ENCODE results near the gene RABL6.

Gene RABL6

GRCh38 chr9:136854842-136855460 is 47.2 kb downstream of the RABL6 start:
- no peak for ATAC-seq
- TF ChIP-seq ZFP30 (CRISPR knock-in tag; IDR thresholded peaks at IDR 0.05) (no peak), CSRNP3 (CRISPR knock-in tag; IDR thresholded peaks at IDR 0.05) (no peak), ZNF70 (CRISPR knock-in tag; IDR thresholded peaks at IDR 0.05) (no peak), ARNTL (CRISPR knock-in tag; IDR thresholded peaks at IDR 0.05; ENCODE audit: borderline replicate concordance, low read depth) (no peak), TSHZ2 (CRISPR knock-in tag; IDR thresholded peaks at IDR 0.05) (no peak), OSR1 (CRISPR knock-in tag; IDR thresholded peaks at IDR 0.05) (no peak), ZFP3 (CRISPR knock-in tag; IDR thresholded peaks at IDR 0.05) (no peak)

GRCh38 chr9:136855461-136856078 is 47.8 kb downstream of the RABL6 start:
- no peak for ATAC-seq
- no peak for TF ChIP-seq CSRNP3 (CRISPR knock-in tag; IDR thresholded peaks at IDR 0.05)
- TF ChIP-seq ZNF70 (CRISPR knock-in tag; IDR thresholded peaks at IDR 0.05), result no peak
- TF ChIP-seq OSR1 (CRISPR knock-in tag; IDR thresholded peaks at IDR 0.05), result no peak
- no peak for TF ChIP-seq TCF4 (CRISPR knock-in tag; IDR thresholded peaks at IDR 0.05; ENCODE audit: borderline replicate concordance)
- TF ChIP-seq BACH2 (CRISPR knock-in tag; IDR thresholded peaks at IDR 0.05; ENCODE audit: borderline replicate concordance), result no peak
- no peak for TF ChIP-seq PPARA (CRISPR knock-in tag; IDR thresholded peaks at IDR 0.05; ENCODE audit: borderline replicate concordance)
- no peak for TF ChIP-seq ZNF8 (CRISPR knock-in tag; IDR thresholded peaks at IDR 0.05)

GRCh38 chr9:136856079-136856476 is 48.3 kb downstream of the RABL6 start:
- no peak for TF ChIP-seq ZNF8 (CRISPR knock-in tag; IDR thresholded peaks at IDR 0.05)
- no peak for TF ChIP-seq TSHZ2 (CRISPR knock-in tag; IDR thresholded peaks at IDR 0.05)
- TF ChIP-seq ZNF70 (CRISPR knock-in tag; IDR thresholded peaks at IDR 0.05), result no peak
- no peak for TF ChIP-seq CSDC2 (CRISPR knock-in tag; IDR thresholded peaks at IDR 0.05)
- no peak for TF ChIP-seq GLIS3 (CRISPR knock-in tag; IDR thresholded peaks at IDR 0.05)
- TF ChIP-seq OSR1 (CRISPR knock-in tag; IDR thresholded peaks at IDR 0.05), result no peak
- no peak for TF ChIP-seq ZFP30 (CRISPR knock-in tag; IDR thresholded peaks at IDR 0.05)
- TF ChIP-seq BACH2 (CRISPR knock-in tag; IDR thresholded peaks at IDR 0.05; ENCODE audit: borderline replicate concordance), result no peak
- no peak for TF ChIP-seq CREB5 (CRISPR knock-in tag; IDR thresholded peaks at IDR 0.05; ENCODE audit: low read depth)
- TF ChIP-seq ISL1 (CRISPR knock-in tag; IDR thresholded peaks at IDR 0.05), result no peak
- TF ChIP-seq PATZ1 (CRISPR knock-in tag; IDR thresholded peaks at IDR 0.05; ENCODE audit: borderline replicate concordance), result no peak
- TF ChIP-seq PPARA (CRISPR knock-in tag; IDR thresholded peaks at IDR 0.05; ENCODE audit: borderline replicate concordance), result no peak
- no peak for TF ChIP-seq ZC3H10 (CRISPR knock-in tag; IDR thresholded peaks at IDR 0.05)
- no peak for TF ChIP-seq POU6F1 (CRISPR knock-in tag; IDR thresholded peaks at IDR 0.05; ENCODE audit: borderline replicate concordance, low read depth)
- TF ChIP-seq ESRRG (CRISPR knock-in tag; IDR thresholded peaks at IDR 0.05), result no peak
- TF ChIP-seq TOX (CRISPR knock-in tag; IDR thresholded peaks at IDR 0.05; ENCODE audit: borderline replicate concordance), result no peak
- no peak for ATAC-seq

Measured in SK-N-SH treated with all-trans-retinoic acid at 6 μM for 48 hours (cell line).